IPS DF 19.7 (cell line): ENCODE measurements around the gene RMP24.

ENCODE experiments used
- DNase-seq: peaks from one replicate; pipeline ENCODE4 v3.0.0-alpha.2; 2013; ENCODE audit warnings: low read depth, low spot score

RMP24 gene

GRCh38 chr18:35972197-35973000, at the start of gene RMP24:
Gene RMP24, plus strand, starts transcription at chr18:35972679.
- DNase-seq, result peak; percentile 81

GRCh38 chr18:35923939-35924684, 48.4 kb upstream of the RMP24 start:
- DNase-seq, result no peak

GRCh38 chr18:35926884-35927283, 45.6 kb upstream of the RMP24 start:
- DNase-seq, result no peak

GRCh38 chr18:35927430-35927829, 45.0 kb upstream of the RMP24 start:
- no peak for DNase-seq

GRCh38 chr18:35933982-35934381, 38.5 kb upstream of the RMP24 start:
- DNase-seq, result no peak

- no peak for DNase-seq
Observed at GRCh38 chr18:35934891-35935290, 37.6 kb upstream of the RMP24 start.

- no peak for DNase-seq
Observed at GRCh38 chr18:35935805-35936204, 36.7 kb upstream of the RMP24 start.

- DNase-seq, result no peak
Observed at GRCh38 chr18:35936951-35937350, 35.5 kb upstream of the RMP24 start.

- no peak for DNase-seq
Observed at GRCh38 chr18:35938158-35938557, 34.3 kb upstream of the RMP24 start.

GRCh38 chr18:35938562-35938961, 33.9 kb upstream of the RMP24 start:
- no peak for DNase-seq

- DNase-seq, result peak; percentile 57
Observed at GRCh38 chr18:35939138-35939537, 33.3 kb upstream of the RMP24 start.

GRCh38 chr18:35941299-35941698, 31.2 kb upstream of the RMP24 start:
- DNase-seq, result no peak

- no peak for DNase-seq
Observed at GRCh38 chr18:35942133-35942532, 30.3 kb upstream of the RMP24 start.

GRCh38 chr18:35942661-35943060, 29.8 kb upstream of the RMP24 start:
- DNase-seq, result no peak

GRCh38 chr18:35948080-35948479, 24.4 kb upstream of the RMP24 start:
- no peak for DNase-seq

GRCh38 chr18:35949090-35949489, 23.4 kb upstream of the RMP24 start:
- DNase-seq, result no peak

- peak; percentile 80 for DNase-seq
Observed at GRCh38 chr18:35949903-35950627, 22.4 kb upstream of the RMP24 start.

- DNase-seq, result no peak
Observed at GRCh38 chr18:35950628-35950982, 21.9 kb upstream of the RMP24 start.

- no peak for DNase-seq
Observed at GRCh38 chr18:35953688-35954087, 18.8 kb upstream of the RMP24 start.

GRCh38 chr18:35956226-35956625, 16.3 kb upstream of the RMP24 start:
- no peak for DNase-seq

GRCh38 chr18:35962320-35962719, 10.2 kb upstream of the RMP24 start:
- no peak for DNase-seq

- no peak for DNase-seq
Observed at GRCh38 chr18:35964319-35964718, 8.2 kb upstream of the RMP24 start.
